K562 (cell line): ENCODE measurements around the gene WNK2. TPM values are rescaled to one million over a fixed set of nuclear protein-coding genes. Genes with fewer than 3 reads are reported as not detected.

ENCODE experiments used
- ATAC-seq: fragments of 200-7000 bp; cut with Tn5 transposase; 3 replicates; pipeline ENCODE4 v1.9.1; 2020; ENCODE audit warnings: moderate library complexity
- BruUV-seq: library from RNA; stranded (reverse); fragments of 400-500 nt; replicated peaks from 2 replicates; lab custom pipeline; 2021; lab: Mats Ljungman, UMichigan
- CTCF ChIA-PET: fragments of 300-600 bp; formaldehyde crosslinking; extraction: SDS; loops from one replicate; lab custom pipeline; 2021; ENCODE audit warnings: low intra/inter-chr PET ratio; lab: Yijun Ruan, JAX
- POLR2A ChIA-PET: fragments of 300-600, 350-650 bp; sonication (Branson Sonifier 250); formaldehyde crosslinking; extraction: SDS; loops from one replicate; lab custom pipeline; 2021; ENCODE audit warnings: antibody characterized with exemption, inconsistent platforms; lab: Yijun Ruan, JAX
- DNase-seq, 4 experiments: peaks; one replicate each; pipeline versions ENCODE4 v3.0.0 to v3.0.0-alpha.2; 2011 to 2018; ENCODE audit warnings: low spot score in 3 of 4, mixed read lengths in 3 of 4; ENCODE audit errors: extremely low read depth in 1 of 4
- FAIRE-seq: peaks from 2 replicates; lab custom pipeline; 2011; peaks lifted over from hg19 to GRCh38; lab: Jason Lieb, UNC
- H2AFZ ChIP-seq: 2 replicates; pipeline ENCODE4 v1.6.0; 2011; ENCODE audit warnings: low read depth, low read length, control low read depth, inconsistent platforms
- H3K27ac ChIP-seq: fragments of 200-600 bp; 3 replicates; pipeline ENCODE4 v1.8.0; 2011; ENCODE audit warnings: low read depth, mild to moderate bottlenecking, control low read depth, inconsistent platforms, low read length, moderate library complexity, mixed read lengths; ENCODE audit errors: extremely low read depth
- H3K27me3 ChIP-seq, 2 experiments: fragments of 300-600 bp in 1 of 2; 2 replicates in 1 of 2; 3 replicates in 1 of 2; pipeline versions ENCODE4 v1.6.0 to v1.8.0; 2011; ENCODE audit warnings: inconsistent platforms in 2 of 2, low read length in 2 of 2, mild to moderate bottlenecking in 1 of 2, mixed read lengths in 1 of 2, moderate library complexity in 1 of 2; ENCODE audit not compliant: control insufficient read depth in 2 of 2, insufficient read depth in 2 of 2
- H3K36me3 ChIP-seq: fragments of 300-600 bp; 3 replicates; pipeline ENCODE4 v1.8.0; 2011; ENCODE audit warnings: mild to moderate bottlenecking, low read length, inconsistent platforms; ENCODE audit not compliant: control insufficient read depth, insufficient read depth
- H3K4me1 ChIP-seq, 2 experiments: fragments of 200-600 bp in 1 of 2; replicated peaks in 1 of 2; 2 replicates in 1 of 2; 3 replicates in 1 of 2; pipeline versions ENCODE4 v1.5.1 to v1.8.0; 2011; ENCODE audit warnings: inconsistent platforms in 2 of 2, low read length in 2 of 2, mild to moderate bottlenecking in 1 of 2, mixed read lengths in 1 of 2, moderate library complexity in 1 of 2; ENCODE audit not compliant: control insufficient read depth in 2 of 2, insufficient read depth in 2 of 2
- H3K4me2 ChIP-seq: 2 replicates; pipeline ENCODE4 v1.6.1; 2011; ENCODE audit warnings: low read length, control low read depth, inconsistent platforms, mixed read lengths; ENCODE audit not compliant: insufficient read depth
- H3K4me3 ChIP-seq: fragments of 200-600 bp; sonication (generic), shearing (Covaris generic); 2 replicates; pipeline ENCODE4 v1.5.1; 2016; ENCODE audit warnings: control low read depth, inconsistent platforms
- H3K79me2 ChIP-seq: fragments of 200-600 bp; 3 replicates; pipeline ENCODE4 v1.8.0; 2011; ENCODE audit warnings: low read length, inconsistent platforms; ENCODE audit not compliant: control insufficient read depth, insufficient read depth
- H3K9ac ChIP-seq, 2 experiments: 2 replicates each; pipeline versions ENCODE4 v1.6.0 to v1.6.1; 2011; ENCODE audit warnings: low read depth in 2 of 2, low read length in 2 of 2, control low read depth in 1 of 2, inconsistent platforms in 1 of 2, mild to moderate bottlenecking in 1 of 2, mixed read lengths in 1 of 2; ENCODE audit not compliant: insufficient read depth in 1 of 2
- H3K9me1 ChIP-seq: one replicate; pipeline ENCODE4 v1.6.0; 2011; ENCODE audit warnings: inconsistent platforms, mild to moderate bottlenecking, low read length, moderate library complexity; ENCODE audit not compliant: control insufficient read depth, insufficient read depth
- H3K9me3 ChIP-seq: replicated peaks from 2 replicates; pipeline ENCODE4 v1.5.1; 2011; ENCODE audit warnings: low read depth, low read length, inconsistent platforms; ENCODE audit not compliant: control insufficient read depth, insufficient read depth
- H4K20me1 ChIP-seq: replicated peaks from 2 replicates; pipeline ENCODE4 v1.6.1; 2011; ENCODE audit warnings: low read length, inconsistent platforms, mixed read lengths; ENCODE audit not compliant: control insufficient read depth, insufficient read depth
- CEBPZ ChIP-seq: fragments of 150-350 bp; IDR thresholded peaks from 2 replicates; pipeline ENCODE4 v1.6.1; 2014; ENCODE audit warnings: low read depth, mild to moderate bottlenecking, low read length, borderline replicate concordance
- ERF ChIP-seq: fragments of 450-650 bp; formaldehyde crosslinking; IDR thresholded peaks from 2 replicates; pipeline ENCODE4 v1.4.0; 2020; ENCODE audit warnings: mild to moderate bottlenecking, mixed read lengths
- HDAC6 ChIP-seq: IDR thresholded peaks from 2 replicates; pipeline ENCODE4 v1.6.1; 2012; ENCODE audit warnings: low read depth, mild to moderate bottlenecking, control low read depth, inconsistent platforms, low read length, moderate library complexity
- HNRNPH1 ChIP-seq: fragments of 200-400 bp; formaldehyde crosslinking; optimal IDR thresholded peaks from 2 replicates; pipeline ENCODE3; 2017; ENCODE audit warnings: low read depth, mild to moderate bottlenecking, low read length, moderate library complexity
- MAZ ChIP-seq, 2 experiments: fragments of 450-650 bp in 1 of 2; sonication (generic) in 1 of 2; formaldehyde crosslinking; IDR thresholded peaks in 1 of 2; conservative IDR thresholded peaks in 1 of 2; 2 replicates each; pipeline versions ENCODE4 v1.4.0 to v1.5.0; 2020; ENCODE audit warnings: mild to moderate bottlenecking in 1 of 2, missing genetic modification reagents in 1 of 2
- PHB ChIP-seq: fragments of 250-450 bp; sonication (Bioruptor Pico); IDR thresholded peaks from 2 replicates; pipeline ENCODE4 v1.5.0; 2021
- SRSF1 ChIP-seq: fragments of 200-400 bp; formaldehyde crosslinking; IDR thresholded peaks from 2 replicates; pipeline ENCODE4 v1.6.1; 2017; ENCODE audit warnings: mild to moderate bottlenecking, low read depth, low read length, moderate library complexity
- ZNF41 ChIP-seq: fragments of 250-450 bp; sonication (Bioruptor Pico); conservative IDR thresholded peaks from 2 replicates; pipeline ENCODE4 v1.4.0; 2020; ENCODE audit warnings: mild to moderate bottlenecking
- WGBS: fragments of 100-300 bp; shearing (Covaris generic); methylation state at CpG from one replicate; pipeline ENCODE4 v1.1.6; 2016; ENCODE audit warnings: low coverage, mixed read lengths; ENCODE audit not compliant: insufficient coverage; ENCODE audit errors: missing lambda C conversion rate; 5-methylcytosine and 5-hydroxymethylcytosine counted together
- in situ Hi-C: fragments of 300-500 bp; cut with MboI; formaldehyde crosslinking; loops from 4 replicates; pipeline ENCODE4 v1.15.0; 2018; ENCODE audit warnings: inconsistent platforms, mixed read lengths
- intact Hi-C: fragments of 100-400 bp; cut with micrococcal nuclease; formaldehyde crosslinking; loops from 2 replicates; pipeline ENCODE4 v1.14.2; 2022
- polyA plus RNA-seq, 8 experiments: library from polyadenylated mRNA; depleted of rRNA in 4 of 8; stranded (reverse) in 5 of 8; unstranded in 3 of 8; fragments of >200 nt; fragmentation: Nextera tagmentation in 2 of 8; fragmentation: Illumina TruSeq in 1 of 8; extraction: Ambion mirVana in 2 of 8; extraction: Trizol in 1 of 8; gene quantifications; 2 replicates each; pipeline versions ENCODE4 v1.2.1 to v1.2.3, GENCODE V29; 2011 to 2014; ENCODE audit warnings: inconsistent platforms in 1 of 8, missing spikeins in 1 of 8
- total RNA-seq, 7 experiments: library from RNA; depleted of rRNA in 6 of 7; stranded (reverse); fragments of >200 nt in 6 of 7; fragmentation: Illumina TruSeq in 2 of 7; extraction: Trizol in 2 of 7; gene quantifications; 2 replicates each; pipeline versions ENCODE4 v1.2.1 to v1.2.3, GENCODE V29; 2011 to 2021; ENCODE audit warnings: low replicate concordance in 1 of 7

Gene WNK2
- total and polyA plus RNA-seq, 9 of the 15 experiments (the other 6 are each of a cell fraction or from before 2014, with no cell fraction given), result 0.36 to 3.3 (median 0.64) TPM; not detected in 2

DNA sequence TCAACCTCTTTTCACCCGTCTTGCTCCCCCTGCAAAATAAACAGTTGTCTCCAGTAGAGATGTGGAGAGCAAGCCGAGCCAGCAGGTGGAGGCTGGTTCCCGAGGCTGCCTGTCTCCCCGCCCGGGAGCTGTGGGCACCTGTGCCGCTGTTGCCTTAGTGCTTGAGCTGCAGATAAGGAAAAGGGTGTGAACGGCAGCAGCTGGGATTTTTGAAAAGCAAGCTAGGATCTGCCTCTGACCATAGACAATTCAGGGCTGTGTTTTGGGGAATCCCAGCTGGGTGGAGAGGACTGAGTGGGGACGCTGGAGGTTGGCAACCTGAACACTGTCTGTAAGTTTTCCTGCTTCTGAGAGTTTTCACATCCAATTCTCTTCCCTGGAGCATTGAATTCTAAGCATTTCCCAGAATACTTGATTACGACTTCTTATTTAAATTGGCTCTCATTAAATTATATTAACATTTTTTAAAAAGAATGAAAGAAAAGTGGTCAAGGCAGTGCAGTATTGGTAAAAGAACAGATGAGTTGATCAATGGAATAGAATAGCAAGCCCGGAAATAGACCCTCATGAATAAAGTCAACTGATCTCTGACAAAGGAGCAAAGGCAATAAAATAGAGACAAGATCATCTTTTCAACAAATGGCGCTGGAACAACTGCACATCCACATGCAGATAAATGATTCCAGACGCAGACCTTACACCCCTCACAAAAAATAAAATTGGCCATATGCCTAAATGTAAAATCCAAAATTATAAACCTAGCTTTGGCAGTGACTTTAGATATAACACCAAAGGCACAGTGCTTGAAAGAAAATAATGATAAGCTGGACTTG lies 9.7 kb downstream of the WNK2 start:
- no peaks in the 10 kb centered on the region for H3K79me2 ChIP-seq
- no TSS peak for BruUV-seq
- no peaks in the 10 kb centered on the region for H3K9me3 ChIP-seq
- FAIRE-seq (no peak), ATAC-seq (no peak), DNase-seq (no peak)
- H3K27me3 ChIP-seq, result peaks cover 0 to 56% of the 10 kb centered on the region in 2 experiments; a peak in 3 of 5 replicates
- H2AFZ ChIP-seq, result no peak overlapping the region
- CTCF ChIA-PET, result no interaction called here
- POLR2A ChIA-PET, result interaction anchor here (0.5 kb wide), 1 partner anchor 30 kb away, joined by 3 read pairs; no protein-coding TSS in a partner anchor
- H3K4me1 ChIP-seq, result peaks cover 0 to 10% of the 10 kb centered on the region in 2 experiments; a peak in 3 of 5 replicates
- no peak for TF ChIP-seq ERF (CRISPR knock-in tag)
- TF ChIP-seq HNRNPH1, result no peak
- TF ChIP-seq CEBPZ, result no peak
- TF ChIP-seq MAZ (CRISPR knock-in tag; conservative IDR thresholded peaks at IDR 0.05 in 1 of 2, IDR thresholded peaks at IDR 0.05 in 1 of 2), result no peak
- TF ChIP-seq PHB (CRISPR knock-in tag), result no peak
- TF ChIP-seq SRSF1, result no peak
- no peak for TF ChIP-seq ZNF41 (CRISPR knock-in tag)
- no peak for TF ChIP-seq HDAC6
- no peak overlapping the region for H3K27ac ChIP-seq
- WGBS, result 9% methylated on average over 12 of the region's 12 CpGs
- H3K9ac ChIP-seq, result 0 out of 4 replicates have a peak overlapping the region, but pooled peaks of 1 of the 2 experiments have one; percentile 17
- H3K4me3 ChIP-seq, result no peak overlapping the region
- H3K36me3 ChIP-seq, result no peaks in the 10 kb centered on the region
- H3K4me2 ChIP-seq, result no peak overlapping the region
- no peaks in the 10 kb centered on the region for H3K9me1 ChIP-seq
- in situ Hi-C loops (no loop called here), intact Hi-C loops (no loop called here)
- H4K20me1 ChIP-seq, result 0 out of 2 replicates have a peak, but pooled peaks cover 7% of the 10 kb centered on the region
